GM20000 (cell line): ENCODE data around the gene DSG2.

Experiments
- DNase-seq: peaks from one replicate; pipeline ENCODE4 v3.0.0; 2012; ENCODE audit warnings: low spot score
- TF ChIP-seq, protein P1 (sequence below): IDR thresholded peaks from 2 replicates; pipeline ENCODE4 v1.5.1; 2012; ENCODE audit warnings: mild to moderate bottlenecking, control low read depth; ENCODE audit errors: extremely low read depth, missing control alignments

Gene DSG2

DNA sequence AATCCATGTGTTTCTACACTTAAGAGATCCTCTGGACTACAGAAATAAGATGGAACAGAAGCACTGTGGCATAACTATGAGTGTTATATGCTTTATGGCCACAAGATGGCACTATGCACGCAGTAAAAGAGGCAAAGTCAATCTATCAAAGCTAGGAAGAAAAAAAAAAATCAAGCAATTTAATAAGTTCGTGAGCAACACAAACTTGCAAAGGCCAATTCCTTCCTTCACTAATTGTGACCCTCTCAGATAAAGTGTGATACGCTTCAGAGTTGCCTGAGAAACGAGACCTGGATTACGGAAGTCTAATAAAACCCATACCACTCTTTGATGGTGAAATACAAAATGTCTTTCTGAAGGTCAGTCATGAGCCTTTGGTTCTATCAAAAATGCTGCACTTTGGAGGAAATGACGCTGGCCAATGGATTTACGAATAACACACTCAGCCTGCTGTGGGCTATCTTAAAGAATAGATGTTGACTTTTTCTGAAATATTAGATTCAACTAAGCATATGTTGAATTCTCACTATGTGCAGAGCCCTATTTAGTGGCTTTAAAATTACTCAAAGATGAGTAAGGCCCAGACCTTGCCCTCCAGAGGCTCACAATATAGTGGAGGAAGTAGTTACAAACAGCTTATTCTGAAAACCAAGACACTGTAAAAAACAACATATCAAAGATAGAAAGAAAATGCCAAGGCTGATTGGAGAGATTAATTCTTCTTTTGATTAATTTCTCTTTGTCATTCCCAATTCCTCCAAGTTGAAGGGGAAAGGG is 58.2 kb downstream of the DSG2 start:
- TF ChIP-seq, protein P1, sequence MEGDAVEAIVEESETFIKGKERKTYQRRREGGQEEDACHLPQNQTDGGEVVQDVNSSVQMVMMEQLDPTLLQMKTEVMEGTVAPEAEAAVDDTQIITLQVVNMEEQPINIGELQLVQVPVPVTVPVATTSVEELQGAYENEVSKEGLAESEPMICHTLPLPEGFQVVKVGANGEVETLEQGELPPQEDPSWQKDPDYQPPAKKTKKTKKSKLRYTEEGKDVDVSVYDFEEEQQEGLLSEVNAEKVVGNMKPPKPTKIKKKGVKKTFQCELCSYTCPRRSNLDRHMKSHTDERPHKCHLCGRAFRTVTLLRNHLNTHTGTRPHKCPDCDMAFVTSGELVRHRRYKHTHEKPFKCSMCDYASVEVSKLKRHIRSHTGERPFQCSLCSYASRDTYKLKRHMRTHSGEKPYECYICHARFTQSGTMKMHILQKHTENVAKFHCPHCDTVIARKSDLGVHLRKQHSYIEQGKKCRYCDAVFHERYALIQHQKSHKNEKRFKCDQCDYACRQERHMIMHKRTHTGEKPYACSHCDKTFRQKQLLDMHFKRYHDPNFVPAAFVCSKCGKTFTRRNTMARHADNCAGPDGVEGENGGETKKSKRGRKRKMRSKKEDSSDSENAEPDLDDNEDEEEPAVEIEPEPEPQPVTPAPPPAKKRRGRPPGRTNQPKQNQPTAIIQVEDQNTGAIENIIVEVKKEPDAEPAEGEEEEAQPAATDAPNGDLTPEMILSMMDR, result peak; percentile 34
- peak; percentile 52 for DNase-seq

GRCh38 chr18:31557446-31557845 is 59.5 kb downstream of the DSG2 start:
- TF ChIP-seq, protein P1, result no peak
- no peak for DNase-seq

DNA sequence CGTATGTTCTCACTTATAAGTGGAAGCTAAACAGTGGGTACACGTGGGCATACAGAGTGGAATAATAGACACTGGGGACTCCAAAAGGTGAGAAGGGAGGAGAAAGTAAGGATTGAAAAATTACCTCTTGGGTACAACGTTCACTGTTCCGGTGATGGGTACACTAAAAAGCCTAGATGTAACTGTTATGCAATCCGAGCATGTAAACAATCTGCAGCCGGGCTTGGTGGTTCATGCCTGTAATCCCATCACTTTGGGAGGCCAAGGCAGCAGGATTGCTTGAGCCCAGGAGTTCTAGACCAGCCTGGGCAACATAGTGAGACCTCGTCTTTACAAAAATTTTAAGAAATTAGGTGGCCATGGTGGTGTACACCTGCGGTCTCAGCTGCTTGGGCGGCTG is 60.6 kb downstream of the DSG2 start:
- TF ChIP-seq, protein P1, result no peak
- no peak for DNase-seq

GRCh38 chr18:31562726-31563125 is 64.7 kb downstream of the DSG2 start:
- TF ChIP-seq, protein P1, result no peak
- DNase-seq, result no peak

DNA sequence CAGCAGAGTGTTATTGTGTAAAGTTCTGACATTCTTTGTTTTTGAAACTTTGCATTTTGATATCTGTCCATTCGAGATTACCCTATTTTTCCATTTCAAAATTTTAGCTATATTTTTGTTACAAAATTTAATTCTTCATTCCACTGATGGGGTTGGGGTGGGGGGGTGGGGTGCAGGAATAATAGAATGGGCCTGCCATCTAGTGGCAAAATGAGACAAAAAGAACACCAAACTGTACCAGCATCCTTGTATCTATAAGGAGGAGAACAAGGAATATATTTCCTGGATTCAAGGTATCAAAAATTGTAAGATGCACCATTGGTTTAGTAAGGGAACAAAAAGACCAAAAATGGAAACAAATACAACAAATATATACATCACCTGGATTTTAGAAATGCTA is 65.8 kb downstream of the DSG2 start:
- TF ChIP-seq, protein P1, result no peak
- DNase-seq, result no peak

- TF ChIP-seq, protein P1, result no peak
- no peak for DNase-seq
These were observed 67.4 kb downstream of the DSG2 start for GRCh38 chr18:31565345-31565744.

- TF ChIP-seq, protein P1, result no peak
- no peak for DNase-seq
These were observed 68.0 kb downstream of the DSG2 start for GRCh38 chr18:31565782-31566512.
